K562 (cell line): Measurements from ENCODE around the gene FN3K. TPM values are rescaled to one million over a fixed set of nuclear protein-coding genes. Genes with fewer than 3 reads are reported as not detected.

Experiments
- ATAC-seq: fragments of 200-7000 bp; cut with Tn5 transposase; 3 replicates; pipeline ENCODE4 v1.9.1; 2020; ENCODE audit warnings: moderate library complexity
- BruUV-seq: library from RNA; stranded (reverse); fragments of 400-500 nt; replicated peaks from 2 replicates; lab custom pipeline; 2021; lab: Mats Ljungman, UMichigan
- CTCF ChIA-PET: fragments of 300-600 bp; formaldehyde crosslinking; extraction: SDS; loops from one replicate; lab custom pipeline; 2021; ENCODE audit warnings: low intra/inter-chr PET ratio; lab: Yijun Ruan, JAX
- POLR2A ChIA-PET: fragments of 300-600, 350-650 bp; sonication (Branson Sonifier 250); formaldehyde crosslinking; extraction: SDS; loops from one replicate; lab custom pipeline; 2021; ENCODE audit warnings: antibody characterized with exemption, inconsistent platforms; lab: Yijun Ruan, JAX
- DNase-seq, 4 experiments: peaks; one replicate each; pipeline versions ENCODE4 v3.0.0 to v3.0.0-alpha.2; 2011 to 2018; ENCODE audit warnings: low spot score in 3 of 4, mixed read lengths in 3 of 4; ENCODE audit errors: extremely low read depth in 1 of 4
- FAIRE-seq: peaks from 2 replicates; lab custom pipeline; 2011; peaks lifted over from hg19 to GRCh38; lab: Jason Lieb, UNC
- H2AFZ ChIP-seq: 2 replicates; pipeline ENCODE4 v1.6.0; 2011; ENCODE audit warnings: low read depth, low read length, control low read depth, inconsistent platforms
- H3K27ac ChIP-seq: fragments of 200-600 bp; 3 replicates; pipeline ENCODE4 v1.8.0; 2011; ENCODE audit warnings: low read depth, mild to moderate bottlenecking, control low read depth, inconsistent platforms, low read length, moderate library complexity, mixed read lengths; ENCODE audit errors: extremely low read depth
- H3K27me3 ChIP-seq, 2 experiments: fragments of 300-600 bp in 1 of 2; 2 replicates in 1 of 2; 3 replicates in 1 of 2; pipeline versions ENCODE4 v1.6.0 to v1.8.0; 2011; ENCODE audit warnings: inconsistent platforms in 2 of 2, low read length in 2 of 2, mild to moderate bottlenecking in 1 of 2, mixed read lengths in 1 of 2, moderate library complexity in 1 of 2; ENCODE audit not compliant: control insufficient read depth in 2 of 2, insufficient read depth in 2 of 2
- H3K36me3 ChIP-seq: fragments of 300-600 bp; 3 replicates; pipeline ENCODE4 v1.8.0; 2011; ENCODE audit warnings: mild to moderate bottlenecking, low read length, inconsistent platforms; ENCODE audit not compliant: control insufficient read depth, insufficient read depth
- H3K4me1 ChIP-seq, 2 experiments: fragments of 200-600 bp in 1 of 2; replicated peaks in 1 of 2; 2 replicates in 1 of 2; 3 replicates in 1 of 2; pipeline versions ENCODE4 v1.5.1 to v1.8.0; 2011; ENCODE audit warnings: inconsistent platforms in 2 of 2, low read length in 2 of 2, mild to moderate bottlenecking in 1 of 2, mixed read lengths in 1 of 2, moderate library complexity in 1 of 2; ENCODE audit not compliant: control insufficient read depth in 2 of 2, insufficient read depth in 2 of 2
- H3K4me2 ChIP-seq: 2 replicates; pipeline ENCODE4 v1.6.1; 2011; ENCODE audit warnings: low read length, control low read depth, inconsistent platforms, mixed read lengths; ENCODE audit not compliant: insufficient read depth
- H3K4me3 ChIP-seq: fragments of 200-600 bp; sonication (generic), shearing (Covaris generic); 2 replicates; pipeline ENCODE4 v1.5.1; 2016; ENCODE audit warnings: control low read depth, inconsistent platforms
- H3K79me2 ChIP-seq: fragments of 200-600 bp; 3 replicates; pipeline ENCODE4 v1.8.0; 2011; ENCODE audit warnings: low read length, inconsistent platforms; ENCODE audit not compliant: control insufficient read depth, insufficient read depth
- H3K9ac ChIP-seq, 2 experiments: 2 replicates each; pipeline versions ENCODE4 v1.6.0 to v1.6.1; 2011; ENCODE audit warnings: low read depth in 2 of 2, low read length in 2 of 2, control low read depth in 1 of 2, inconsistent platforms in 1 of 2, mild to moderate bottlenecking in 1 of 2, mixed read lengths in 1 of 2; ENCODE audit not compliant: insufficient read depth in 1 of 2
- H3K9me1 ChIP-seq: one replicate; pipeline ENCODE4 v1.6.0; 2011; ENCODE audit warnings: inconsistent platforms, mild to moderate bottlenecking, low read length, moderate library complexity; ENCODE audit not compliant: control insufficient read depth, insufficient read depth
- H3K9me3 ChIP-seq: replicated peaks from 2 replicates; pipeline ENCODE4 v1.5.1; 2011; ENCODE audit warnings: low read depth, low read length, inconsistent platforms; ENCODE audit not compliant: control insufficient read depth, insufficient read depth
- H4K20me1 ChIP-seq: replicated peaks from 2 replicates; pipeline ENCODE4 v1.6.1; 2011; ENCODE audit warnings: low read length, inconsistent platforms, mixed read lengths; ENCODE audit not compliant: control insufficient read depth, insufficient read depth
- CEBPB ChIP-seq: fragments of 450-650 bp; IDR thresholded peaks from 2 replicates; pipeline ENCODE4 v1.6.1; 2016; ENCODE audit warnings: missing genetic modification characterization, missing compliant biosample characterization
- HDAC1 ChIP-seq, 2 experiments: fragments of 450-650 bp; IDR thresholded peaks; 2 replicates each; pipeline ENCODE4 v1.6.1; 2016 to 2017; ENCODE audit warnings: inconsistent platforms in 1 of 2, mild to moderate bottlenecking in 1 of 2, moderate library complexity in 1 of 2
- KDM1A ChIP-seq, 2 experiments: fragments of 450-650 bp; IDR thresholded peaks; 2 replicates each; pipeline ENCODE4 v1.6.1; 2016; ENCODE audit warnings: mild to moderate bottlenecking in 2 of 2
- LEF1 ChIP-seq: fragments of 450-650 bp; IDR thresholded peaks from 2 replicates; pipeline ENCODE4 v1.6.1; 2016; ENCODE audit warnings: mild to moderate bottlenecking
- MED1 ChIP-seq: sonication (generic); formaldehyde crosslinking; IDR thresholded peaks from 2 replicates; pipeline ENCODE4 v1.8.1; 2023; ENCODE audit warnings: missing genetic modification reagents, borderline replicate concordance
- NCOR1 ChIP-seq: fragments of 450-650 bp; IDR thresholded peaks from 2 replicates; pipeline ENCODE4 v1.6.1; 2016; ENCODE audit warnings: mild to moderate bottlenecking, moderate library complexity
- PHF20 ChIP-seq: fragments of 450-650 bp; IDR thresholded peaks from 2 replicates; pipeline ENCODE4 v1.6.1; 2018; ENCODE audit not compliant: partially characterized antibody
- POLR2G ChIP-seq: fragments of 200-400 bp; formaldehyde crosslinking; IDR thresholded peaks from 2 replicates; pipeline ENCODE4 v1.6.1; 2017; ENCODE audit warnings: low read depth, mild to moderate bottlenecking, antibody characterized with exemption, low read length, moderate library complexity
- RBFOX2 ChIP-seq: fragments of 200-400 bp; formaldehyde crosslinking; IDR thresholded peaks from 2 replicates; pipeline ENCODE4 v1.6.1; 2017; ENCODE audit warnings: low read depth, mild to moderate bottlenecking, low read length, moderate library complexity
- ZC3H4 ChIP-seq: sonication (generic); formaldehyde crosslinking; IDR thresholded peaks from 2 replicates; pipeline ENCODE4 v1.9.0; 2021; ENCODE audit warnings: missing genetic modification reagents, borderline replicate concordance
- ZNF165 ChIP-seq: fragments of 250-450 bp; sonication (Bioruptor Pico); IDR thresholded peaks from 2 replicates; pipeline ENCODE4 v1.4.0; 2020; ENCODE audit warnings: borderline replicate concordance
- WGBS: fragments of 100-300 bp; shearing (Covaris generic); methylation state at CpG from one replicate; pipeline ENCODE4 v1.1.6; 2016; ENCODE audit warnings: low coverage, mixed read lengths; ENCODE audit not compliant: insufficient coverage; ENCODE audit errors: missing lambda C conversion rate; 5-methylcytosine and 5-hydroxymethylcytosine counted together
- in situ Hi-C: fragments of 300-500 bp; cut with MboI; formaldehyde crosslinking; loops from 4 replicates; pipeline ENCODE4 v1.15.0; 2018; ENCODE audit warnings: inconsistent platforms, mixed read lengths
- intact Hi-C: fragments of 100-400 bp; cut with micrococcal nuclease; formaldehyde crosslinking; loops from 2 replicates; pipeline ENCODE4 v1.14.2; 2022
- polyA plus RNA-seq, 8 experiments: library from polyadenylated mRNA; depleted of rRNA in 4 of 8; stranded (reverse) in 5 of 8; unstranded in 3 of 8; fragments of >200 nt; fragmentation: Nextera tagmentation in 2 of 8; fragmentation: Illumina TruSeq in 1 of 8; extraction: Ambion mirVana in 2 of 8; extraction: Trizol in 1 of 8; gene quantifications; 2 replicates each; pipeline versions ENCODE4 v1.2.1 to v1.2.3, GENCODE V29; 2011 to 2014; ENCODE audit warnings: inconsistent platforms in 1 of 8, missing spikeins in 1 of 8
- total RNA-seq, 7 experiments: library from RNA; depleted of rRNA in 6 of 7; stranded (reverse); fragments of >200 nt in 6 of 7; fragmentation: Illumina TruSeq in 2 of 7; extraction: Trizol in 2 of 7; gene quantifications; 2 replicates each; pipeline versions ENCODE4 v1.2.1 to v1.2.3, GENCODE V29; 2011 to 2021; ENCODE audit warnings: low replicate concordance in 1 of 7
- TF ChIP-seq, protein P1 (sequence below): fragments of 450-650 bp; IDR thresholded peaks from 2 replicates; pipeline ENCODE4 v1.7.1; 2018; ENCODE audit warnings: mild to moderate bottlenecking, low read depth; ENCODE audit not compliant: partially characterized antibody

FN3K gene
- total and polyA plus RNA-seq, 9 of the 15 experiments (the other 6 are each of a cell fraction or from before 2014, with no cell fraction given): 0.08 to 22.7 (median 3.8) TPM

DNA sequence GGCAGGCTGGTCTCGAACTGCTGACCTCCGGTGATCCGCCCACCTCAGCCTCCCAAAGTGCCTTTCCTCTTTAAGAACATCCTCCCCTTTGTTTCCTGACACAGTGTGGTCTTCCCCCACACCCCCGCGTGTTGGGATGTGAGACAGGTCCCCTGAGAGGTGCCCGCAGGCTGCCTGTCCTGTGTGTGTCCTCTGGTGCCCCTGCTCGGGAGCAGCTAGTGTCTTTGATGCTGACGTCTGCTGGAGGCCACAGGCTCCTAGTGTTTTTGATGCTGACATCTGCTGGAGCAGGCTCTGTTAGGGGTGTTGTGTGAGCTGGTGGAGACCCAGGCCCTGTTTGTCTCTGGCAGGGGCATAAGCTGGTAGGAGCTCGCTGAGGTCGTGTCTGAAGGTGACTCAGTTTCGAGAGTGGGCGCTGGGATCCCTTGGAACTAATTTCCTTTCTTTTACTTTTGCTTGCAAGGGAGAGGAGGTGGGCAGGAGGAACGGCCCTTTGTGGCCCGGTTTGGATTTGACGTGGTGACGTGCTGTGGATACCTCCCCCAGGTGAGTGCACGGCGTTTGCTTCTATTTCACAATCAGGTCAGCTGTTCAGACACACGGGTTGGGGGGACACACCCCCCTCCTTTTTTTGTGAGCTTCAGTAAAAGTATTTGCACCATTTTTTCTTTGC lies 12.9 kb upstream of the FN3K start:
- no peak for ATAC-seq
- H3K36me3 ChIP-seq: peaks cover 55% of the 10 kb centered on the region
- H3K9ac ChIP-seq: peak overlapping the region in 1 of 2 experiments; percentile 28; a peak in 2 of 4 replicates
- intact Hi-C loops: no loop called here
- WGBS: 90% methylated on average over 19 of the region's 19 CpGs
- H3K4me1 ChIP-seq: peaks cover 5 to 12% of the 10 kb centered on the region in 2 experiments; a peak in 4 of 5 replicates
- H3K9me1 ChIP-seq: no peaks in the 10 kb centered on the region
- H3K4me2 ChIP-seq: no peak overlapping the region
- no peak overlapping the region for H3K27ac ChIP-seq
- POLR2A ChIA-PET: interaction anchor here (0.6 to 1.4 kb wide), 5 partner anchors 9 to 417 kb away, joined by 3 read pairs; no protein-coding TSS in a partner anchor
- H3K27me3 ChIP-seq: no peaks in the 10 kb centered on the region
- H3K79me2 ChIP-seq: peaks cover 11% of the 10 kb centered on the region
- TF ChIP-seq RBFOX2 (0 out of 2 replicates have a peak, but pooled peaks have one; percentile 17), CEBPB (tag) (peak; percentile 27; the same call in 1 of the 2 replicates), ZNF165 (CRISPR knock-in tag) (no peak)
- FAIRE-seq: no peak
- BruUV-seq: no TSS peak
- in situ Hi-C loops: no loop called here
- no peaks in the 10 kb centered on the region for H3K9me3 ChIP-seq
- H2AFZ ChIP-seq: no peak overlapping the region
- no peak for DNase-seq
- H4K20me1 ChIP-seq: no peaks in the 10 kb centered on the region
- CTCF ChIA-PET: no interaction called here
- H3K4me3 ChIP-seq: no peak overlapping the region

DNA sequence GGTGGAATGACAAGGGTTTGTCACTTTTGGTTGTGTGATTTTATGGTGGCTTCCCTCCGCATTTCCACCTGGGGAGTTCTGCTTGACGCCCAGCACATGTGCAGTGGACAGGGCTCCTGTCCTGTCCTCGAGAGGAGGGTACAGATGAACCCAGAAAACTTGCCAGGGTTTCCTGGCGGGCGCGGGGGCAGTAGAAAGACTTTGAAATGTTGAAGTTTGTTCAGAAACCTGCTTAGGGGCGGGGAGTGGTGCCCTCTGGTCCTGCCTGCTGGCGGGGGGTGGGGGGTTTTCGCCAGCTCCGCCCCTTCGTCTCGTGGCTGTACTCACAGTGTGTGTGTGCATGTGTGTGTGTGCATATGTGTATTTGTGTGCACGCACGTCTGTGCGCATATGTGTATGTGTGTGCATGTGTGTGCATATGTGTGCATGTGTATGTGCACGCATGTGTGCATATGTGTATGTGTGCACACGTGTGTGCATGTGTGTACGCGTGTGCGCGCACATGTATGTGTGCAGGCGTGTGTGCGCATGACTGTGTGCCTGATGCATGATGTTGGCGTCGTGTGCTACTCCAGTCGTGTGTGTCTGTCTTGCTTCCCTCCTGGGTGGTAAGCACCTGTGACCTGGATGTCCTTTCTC lies 12.1 kb upstream of the FN3K start:
- Histone ChIP-seq H3K4me1 (peaks cover 0 to 4% of the 10 kb centered on the region in 2 experiments; a peak in 1 of 5 replicates), H3K9me3 (no peaks in the 10 kb centered on the region), H3K27ac (no peak overlapping the region), H3K4me3 (no peak overlapping the region), H3K4me2 (no peak overlapping the region), H3K79me2 (peaks cover 3% of the 10 kb centered on the region; the same call in 2 of the 3 replicates), H3K36me3 (peaks cover 60% of the 10 kb centered on the region), H4K20me1 (no peaks in the 10 kb centered on the region), H3K9ac (no peak overlapping the region), H3K27me3 (no peaks in the 10 kb centered on the region), H3K9me1 (no peaks in the 10 kb centered on the region), H2AFZ (no peak overlapping the region)
- no TSS peak for BruUV-seq
- ATAC-seq (no peak), DNase-seq (no peak), FAIRE-seq (no peak)
- WGBS: 96% methylated on average over 15 of the region's 26 CpGs
- intact Hi-C loops (no loop called here), in situ Hi-C loops (no loop called here)
- POLR2A ChIA-PET: interaction anchor here (0.6 kb wide), 1 partner anchor 266 kb away, joined by 3 read pairs; no protein-coding TSS in a partner anchor
- CTCF ChIA-PET: no interaction called here
- TF ChIP-seq, protein P1, sequence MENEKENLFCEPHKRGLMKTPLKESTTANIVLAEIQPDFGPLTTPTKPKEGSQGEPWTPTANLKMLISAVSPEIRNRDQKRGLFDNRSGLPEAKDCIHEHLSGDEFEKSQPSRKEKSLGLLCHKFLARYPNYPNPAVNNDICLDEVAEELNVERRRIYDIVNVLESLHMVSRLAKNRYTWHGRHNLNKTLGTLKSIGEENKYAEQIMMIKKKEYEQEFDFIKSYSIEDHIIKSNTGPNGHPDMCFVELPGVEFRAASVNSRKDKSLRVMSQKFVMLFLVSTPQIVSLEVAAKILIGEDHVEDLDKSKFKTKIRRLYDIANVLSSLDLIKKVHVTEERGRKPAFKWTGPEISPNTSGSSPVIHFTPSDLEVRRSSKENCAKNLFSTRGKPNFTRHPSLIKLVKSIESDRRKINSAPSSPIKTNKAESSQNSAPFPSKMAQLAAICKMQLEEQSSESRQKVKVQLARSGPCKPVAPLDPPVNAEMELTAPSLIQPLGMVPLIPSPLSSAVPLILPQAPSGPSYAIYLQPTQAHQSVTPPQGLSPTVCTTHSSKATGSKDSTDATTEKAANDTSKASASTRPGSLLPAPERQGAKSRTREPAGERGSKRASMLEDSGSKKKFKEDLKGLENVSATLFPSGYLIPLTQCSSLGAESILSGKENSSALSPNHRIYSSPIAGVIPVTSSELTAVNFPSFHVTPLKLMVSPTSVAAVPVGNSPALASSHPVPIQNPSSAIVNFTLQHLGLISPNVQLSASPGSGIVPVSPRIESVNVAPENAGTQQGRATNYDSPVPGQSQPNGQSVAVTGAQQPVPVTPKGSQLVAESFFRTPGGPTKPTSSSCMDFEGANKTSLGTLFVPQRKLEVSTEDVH: no peak
- TF ChIP-seq KDM1A (IDR thresholded peaks at IDR 0.05): peak in 1 of 2 experiments; percentile 99; a peak in 2 of 4 replicates
- 0 out of 2 replicates have a peak, but pooled peaks have one; percentile 25 for TF ChIP-seq POLR2G
- TF ChIP-seq MED1: 0 out of 2 replicates have a peak, but pooled peaks have one; percentile 27
- no peak for TF ChIP-seq HDAC1 (IDR thresholded peaks at IDR 0.05)
- TF ChIP-seq NCOR1: peak; percentile 10; the same call in 1 of the 2 replicates
- TF ChIP-seq LEF1: peak; percentile 25; the same call in 1 of the 2 replicates
- TF ChIP-seq ZC3H4 (CRISPR knock-in tag): 0 out of 2 replicates have a peak, but pooled peaks have one; percentile 19
- peak; percentile 70 for TF ChIP-seq PHF20
